KOPT-K1 (cell line): ENCODE data around the gene ZNF524.
"Not testable (repeated sequence)": the region's sequence is repeated elsewhere in the genome, so short reads cannot be mapped to it uniquely, and the experiment has no call there.

Source experiments
- H3K27ac ChIP-seq: fragments of 200-600 bp; sonication (generic); 2 replicates; pipeline ENCODE4 v1.5.1; 2016; ENCODE audit warnings: antibody characterized with exemption, mild to moderate bottlenecking, low read depth, low read length; ENCODE audit not compliant: poor library complexity, severe bottlenecking
- H3K36me3 ChIP-seq: fragments of 200-600 bp; sonication (generic); 2 replicates; pipeline ENCODE4 v1.5.1; 2017; ENCODE audit warnings: antibody characterized with exemption, mild to moderate bottlenecking, low read length, moderate library complexity; ENCODE audit not compliant: insufficient read depth
- H3K9me3 ChIP-seq: fragments of 200-600 bp; sonication (generic); 2 replicates; pipeline ENCODE4 v1.5.1; 2017; ENCODE audit warnings: antibody characterized with exemption, low read length, mild to moderate bottlenecking; ENCODE audit not compliant: insufficient read depth, poor library complexity, severe bottlenecking

The ZNF524 gene

GRCh38 chr19:55578031-55578760, 21.9 kb upstream of the ZNF524 start:
- H3K36me3 ChIP-seq = peaks cover 12% of the 10 kb centered on the region; the same call in 1 of the 2 replicates
- no peaks in the 10 kb centered on the region for H3K9me3 ChIP-seq
- H3K27ac ChIP-seq = no peak overlapping the region

DNA sequence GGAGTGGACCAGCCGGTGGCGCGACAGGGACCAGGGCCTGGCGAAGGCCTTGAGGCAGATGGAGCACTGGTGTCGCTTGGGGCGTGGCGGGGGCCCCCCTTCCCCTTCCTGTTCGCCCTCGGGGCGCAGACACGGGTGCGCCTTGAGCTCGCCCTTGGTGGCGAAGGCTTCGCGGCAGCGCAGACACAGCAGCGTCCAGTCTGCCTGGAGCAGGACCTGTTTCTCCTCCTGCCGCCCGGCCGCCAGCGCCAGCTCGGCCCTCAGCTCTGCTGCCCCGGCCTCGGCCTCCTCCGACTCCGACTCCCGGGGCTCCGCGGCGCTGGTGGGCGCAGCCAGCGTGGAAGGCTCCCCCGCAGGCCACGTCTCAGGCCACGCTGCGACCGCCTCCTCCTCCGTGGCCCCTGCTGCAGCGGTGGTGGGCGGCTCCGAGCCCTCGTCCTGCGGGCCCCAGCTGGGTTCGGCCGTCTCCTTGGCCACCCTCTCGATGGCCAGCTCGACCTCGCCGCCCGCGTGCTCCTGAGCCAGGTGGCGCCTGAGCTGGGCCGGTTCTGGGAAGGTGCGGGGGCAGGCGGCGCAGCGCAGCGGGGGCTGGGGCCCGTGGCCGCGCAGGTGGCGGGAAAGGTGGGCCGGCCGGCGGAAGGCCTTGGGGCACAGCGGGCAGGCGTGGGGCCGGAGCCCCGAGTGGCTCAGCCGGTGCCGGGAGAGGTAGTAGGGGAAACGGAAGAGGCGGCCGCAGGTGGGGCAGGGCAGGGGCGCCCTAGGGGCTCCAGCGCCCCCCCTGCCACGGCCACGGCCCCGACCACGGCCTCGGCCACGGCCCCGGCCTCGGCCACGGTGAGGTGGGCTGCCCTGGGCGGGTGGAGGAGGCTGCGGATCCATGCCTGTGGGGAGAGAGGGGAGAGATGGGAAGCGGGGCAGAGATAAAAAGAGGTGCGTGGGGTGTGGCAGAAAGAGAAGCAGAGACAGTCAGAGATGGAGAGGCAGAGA, 21.0 kb upstream of the ZNF524 start:
- peak overlapping the region; percentile 72 for H3K27ac ChIP-seq
- H3K36me3 ChIP-seq = peaks cover 12% of the 10 kb centered on the region; the same call in 1 of the 2 replicates
- no peaks in the 10 kb centered on the region for H3K9me3 ChIP-seq

DNA sequence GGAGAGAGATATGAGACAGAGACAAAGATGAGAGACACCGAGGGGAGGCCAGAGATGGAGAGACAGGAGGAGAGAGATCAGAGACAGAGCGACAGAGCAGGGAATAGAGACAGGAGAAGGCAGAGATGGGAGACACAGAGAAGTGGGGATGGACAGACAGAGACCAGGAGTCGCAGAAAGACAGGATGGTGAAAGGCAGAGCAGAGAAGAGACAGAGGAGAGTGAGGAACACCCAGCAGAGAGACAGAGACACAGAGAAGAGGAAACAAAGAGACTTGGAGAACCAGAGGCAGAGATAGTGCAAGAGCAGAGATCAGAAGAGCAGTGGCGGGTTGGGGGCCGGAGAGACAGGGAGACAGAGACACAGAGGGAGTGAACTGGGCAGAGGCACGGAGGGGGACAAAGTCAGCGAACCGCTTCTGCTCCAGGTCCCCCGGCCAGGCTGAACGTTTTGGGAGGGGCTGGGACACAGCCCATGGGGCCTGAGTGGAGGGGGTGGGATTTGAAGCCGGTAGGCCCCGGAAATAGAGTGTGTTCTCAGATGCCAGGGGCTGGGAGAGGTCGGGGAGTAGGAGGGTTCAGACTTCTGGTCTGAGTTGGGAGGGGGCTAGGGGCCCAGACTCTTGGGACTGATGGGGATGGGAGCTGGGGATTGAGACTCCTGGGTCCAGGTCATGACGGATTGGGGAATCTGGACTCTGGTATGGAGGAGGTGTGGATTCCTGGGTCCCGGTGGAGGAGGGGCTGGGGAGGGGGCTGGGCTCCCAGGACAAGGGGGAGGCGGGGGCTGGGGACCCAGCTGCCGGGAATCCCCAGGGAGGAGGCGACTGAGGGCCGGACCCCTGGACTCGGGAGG, 20.1 kb upstream of the ZNF524 start:
- peaks cover 12% of the 10 kb centered on the region; the same call in 1 of the 2 replicates for H3K36me3 ChIP-seq
- no peaks in the 10 kb centered on the region for H3K9me3 ChIP-seq
- peak overlapping the region; percentile 72 for H3K27ac ChIP-seq

- peaks cover 12% of the 10 kb centered on the region; the same call in 1 of the 2 replicates for H3K36me3 ChIP-seq
- no peaks in the 10 kb centered on the region for H3K9me3 ChIP-seq
- peak within 1 kb of the TSS; percentile 72 for H3K27ac ChIP-seq
Observed at GRCh38 chr19:55580628-55581144, 19.4 kb upstream of the ZNF524 start, which contains the start of gene ZNF579. Gene ZNF579, minus strand, starts transcription at chr19:55580848. Its CDS starts 1,209 bp downstream, at chr19:55579639.

- Histone ChIP-seq H3K9me3 (no peaks in the 10 kb centered on the region), H3K36me3 (peaks cover 12% of the 10 kb centered on the region; the same call in 1 of the 2 replicates), H3K27ac (peak overlapping the region; percentile 72)
Observed at GRCh38 chr19:55581145-55581822, 18.8 kb upstream of the ZNF524 start.

DNA sequence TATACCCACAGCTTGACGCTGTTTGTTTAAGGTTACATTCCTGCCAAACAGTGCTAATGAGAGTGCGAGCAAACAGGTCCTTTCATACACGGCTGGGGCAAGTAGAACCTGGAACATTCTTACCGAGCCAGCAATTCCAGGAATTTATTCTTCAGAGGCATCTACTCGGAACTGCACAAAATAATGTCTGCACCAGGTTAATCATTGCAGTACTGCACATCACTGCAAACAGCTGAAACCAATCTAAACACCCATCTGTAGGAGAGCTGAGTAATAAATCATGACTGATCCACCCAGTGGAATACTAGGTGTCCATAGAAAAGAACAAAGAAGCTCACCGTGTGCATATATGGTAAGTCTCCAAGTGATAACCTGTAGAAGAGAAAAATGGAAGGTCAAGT, 18.3 kb upstream of the ZNF524 start:
- Histone ChIP-seq H3K36me3 (peaks cover 9% of the 10 kb centered on the region; the same call in 1 of the 2 replicates), H3K9me3 (no peaks in the 10 kb centered on the region), H3K27ac (no peak overlapping the region)

DNA sequence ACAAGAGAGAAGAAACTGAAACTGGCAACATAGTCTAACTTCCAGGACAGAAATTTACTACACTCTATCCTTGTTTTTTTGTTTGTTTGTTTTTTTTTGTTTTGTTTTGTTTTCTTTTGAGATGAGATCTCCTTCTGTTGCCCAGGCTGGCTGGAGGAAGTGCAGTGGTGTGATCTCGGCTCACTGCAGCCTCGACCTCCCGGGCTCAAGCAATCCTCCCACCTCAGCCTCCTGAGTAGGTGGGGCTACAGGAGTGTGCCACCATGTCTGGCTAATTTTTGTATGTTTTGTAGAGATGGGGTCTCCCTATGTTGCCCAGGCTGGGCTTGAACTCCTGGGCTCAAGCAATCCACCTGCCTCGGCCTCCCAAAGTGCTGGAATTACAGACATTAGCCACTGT, 17.8 kb upstream of the ZNF524 start:
- H3K36me3 ChIP-seq, H3K27ac ChIP-seq, H3K9me3 ChIP-seq: not testable (repeated sequence)

DNA sequence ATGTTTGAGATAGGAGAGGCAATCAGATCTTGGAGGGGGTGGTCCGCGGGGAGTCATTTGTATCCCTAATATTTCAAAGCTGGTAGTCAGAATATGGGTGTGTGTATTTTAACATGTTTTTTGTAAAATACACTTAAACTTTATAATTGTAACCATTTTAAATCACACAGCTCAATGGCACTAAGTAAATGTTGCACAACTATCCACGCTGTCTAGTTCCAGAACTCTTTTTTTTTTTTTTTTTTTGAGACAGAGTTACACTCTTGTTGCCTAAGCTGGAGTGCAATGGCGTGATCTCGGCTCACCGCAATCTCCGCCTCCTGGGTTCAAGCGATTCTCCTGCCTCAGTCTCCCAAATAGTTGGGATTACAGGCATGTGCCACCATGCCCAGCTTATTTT, 16.2 kb upstream of the ZNF524 start:
- H3K27ac ChIP-seq, H3K36me3 ChIP-seq, H3K9me3 ChIP-seq: not testable (repeated sequence)

DNA sequence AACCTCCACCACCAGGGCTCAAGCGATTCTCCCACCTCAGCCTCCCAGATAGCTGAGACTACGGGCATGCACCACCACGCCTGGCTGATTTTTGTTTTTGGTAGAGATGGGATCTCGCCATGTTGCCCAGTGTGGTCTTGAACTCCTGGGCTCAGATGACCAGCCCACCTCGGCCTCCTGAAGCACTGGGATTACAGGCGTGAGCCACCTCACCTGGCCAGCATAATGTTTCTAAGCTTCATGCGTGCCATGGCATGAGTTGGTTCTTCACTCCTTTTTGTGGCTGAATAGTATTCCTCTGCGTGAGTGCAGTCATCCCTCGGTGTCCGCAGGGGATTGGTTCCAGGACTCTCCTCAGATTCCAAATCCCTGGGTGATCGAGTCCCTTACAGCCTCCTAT, 15.2 kb upstream of the ZNF524 start:
- no peaks in the 10 kb centered on the region for H3K9me3 ChIP-seq
- H3K27ac ChIP-seq = no peak overlapping the region
- H3K36me3 ChIP-seq = no peaks in the 10 kb centered on the region

- Histone ChIP-seq H3K36me3 (no peaks in the 10 kb centered on the region), H3K27ac (peak overlapping the region; percentile 4), H3K9me3 (no peaks in the 10 kb centered on the region)
Observed at GRCh38 chr19:55585658-55586339, 14.3 kb upstream of the ZNF524 start.

GRCh38 chr19:55586976-55587668, 13.0 kb upstream of the ZNF524 start:
- no peak overlapping the region for H3K27ac ChIP-seq
- H3K36me3 ChIP-seq = peaks cover 9% of the 10 kb centered on the region; the same call in 1 of the 2 replicates
- no peaks in the 10 kb centered on the region for H3K9me3 ChIP-seq

DNA sequence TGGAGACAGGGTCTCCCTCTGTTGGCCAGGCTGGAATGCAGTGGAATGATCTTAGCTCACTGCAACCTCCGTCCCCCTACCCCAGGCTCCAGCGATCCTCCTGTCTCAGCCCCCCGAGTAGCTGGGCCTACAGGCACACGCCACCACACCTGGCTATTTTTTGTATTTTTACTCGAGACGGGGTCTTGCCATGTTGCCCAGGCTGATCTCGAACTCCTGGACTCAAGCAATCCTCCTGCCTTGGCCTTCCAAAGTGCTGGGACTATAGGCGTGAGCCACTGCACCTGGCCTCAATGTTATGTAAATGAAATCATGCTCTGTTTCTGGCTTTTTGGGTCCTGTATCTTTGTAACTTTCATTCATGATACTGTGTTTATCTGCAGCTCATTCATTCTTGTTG, 11.3 kb upstream of the ZNF524 start:
- no peak overlapping the region for H3K27ac ChIP-seq
- peaks cover 21% of the 10 kb centered on the region; the same call in 1 of the 2 replicates for H3K36me3 ChIP-seq
- H3K9me3 ChIP-seq = no peaks in the 10 kb centered on the region

- no peaks in the 10 kb centered on the region for H3K9me3 ChIP-seq
Observed at GRCh38 chr19:55590109-55590508, 10.0 kb upstream of the ZNF524 start.

More at GRCh38 chr19:55590109-55590508, 10.0 kb upstream of the ZNF524 start:
- no peak overlapping the region for H3K27ac ChIP-seq
- H3K36me3 ChIP-seq = peaks cover 31% of the 10 kb centered on the region; the same call in 1 of the 2 replicates
